Stimulated activated CD4-positive, alpha-beta T cell treated with anti-CD3 and anti-CD28 coated beads, TNF-alpha, amount 100 ng/mL, for 1 hour (primary cell): Measurements from ENCODE around the gene CAPNS2.
"Not testable (repeated sequence)": the region's sequence is repeated elsewhere in the genome, so short reads cannot be mapped to it uniquely, and the experiment has no call there.

Experiments
- DNase-seq, 3 donors: peaks; one replicate each; pipeline ENCODE4 v3.0.0-alpha.2; 2020; ENCODE audit warnings: low read depth in 3 of 3, low spot score in 1 of 3

Gene CAPNS2

GRCh38 chr16:55567382-55567781, 898 bp downstream of the CAPNS2 start:
- no peak for DNase-seq

DNA sequence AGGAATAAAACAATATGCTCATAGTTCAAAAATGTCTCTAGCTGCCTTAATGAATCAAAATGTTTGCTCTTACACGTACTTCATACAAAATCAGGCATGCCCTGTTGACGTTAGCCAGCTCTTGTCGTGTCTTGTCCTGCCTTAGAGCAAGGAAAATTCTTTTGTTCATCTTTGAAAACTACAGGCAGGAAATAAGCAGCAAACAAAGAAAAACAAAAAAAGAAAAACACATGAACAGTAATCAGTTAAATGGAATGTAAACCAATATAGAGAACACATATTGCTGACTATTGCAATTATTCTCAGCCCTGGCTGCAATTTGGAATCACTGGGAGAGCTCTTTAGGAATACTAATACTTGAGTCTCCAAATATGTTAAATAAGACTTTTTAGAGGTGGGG, 1.7 kb downstream of the CAPNS2 start:
- DNase-seq = no peak

DNA sequence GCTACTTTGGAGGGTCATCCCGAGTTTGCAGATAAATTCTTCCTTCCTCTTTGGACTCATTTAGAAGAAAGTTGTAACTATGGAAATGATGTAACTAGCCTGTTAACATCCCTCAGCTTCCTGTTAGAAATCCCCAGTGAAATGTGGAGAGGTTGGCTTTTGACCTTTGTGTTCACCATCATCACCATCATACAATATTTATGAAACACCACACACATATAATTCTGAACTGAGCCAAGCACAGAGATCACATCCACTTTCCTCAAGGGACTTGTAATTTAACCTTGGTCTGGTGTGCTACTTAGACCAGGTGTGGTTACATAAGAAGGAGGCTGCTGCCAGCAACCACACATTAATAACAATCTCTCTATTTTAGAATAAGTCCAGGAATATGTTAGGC, 2.5 kb downstream of the CAPNS2 start:
- no peak for DNase-seq

- DNase-seq = no peak
Observed at GRCh38 chr16:55570159-55570558, 3.7 kb downstream of the CAPNS2 start.

- no peak for DNase-seq
Observed at GRCh38 chr16:55571191-55571897, 4.9 kb downstream of the CAPNS2 start.

DNA sequence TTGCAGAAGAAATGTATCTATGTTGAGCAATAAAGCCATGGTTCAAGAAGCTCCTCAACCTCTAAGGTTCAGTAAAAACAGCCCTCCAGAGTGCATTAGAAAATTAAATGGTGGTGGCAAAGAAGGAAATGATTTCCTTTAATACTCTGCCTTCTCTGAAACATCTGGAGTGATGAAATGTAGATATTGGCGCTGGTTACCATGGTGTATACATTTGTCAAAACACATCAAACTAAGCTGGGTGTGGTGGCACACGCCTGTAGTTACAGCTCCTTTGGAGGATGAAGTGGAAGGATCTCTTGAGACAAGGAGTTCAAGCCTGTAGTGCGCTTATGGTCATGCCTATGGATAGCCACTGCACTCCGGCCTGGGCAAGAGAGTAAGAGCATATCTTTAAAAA, 6.0 kb downstream of the CAPNS2 start:
- DNase-seq = no peak

DNA sequence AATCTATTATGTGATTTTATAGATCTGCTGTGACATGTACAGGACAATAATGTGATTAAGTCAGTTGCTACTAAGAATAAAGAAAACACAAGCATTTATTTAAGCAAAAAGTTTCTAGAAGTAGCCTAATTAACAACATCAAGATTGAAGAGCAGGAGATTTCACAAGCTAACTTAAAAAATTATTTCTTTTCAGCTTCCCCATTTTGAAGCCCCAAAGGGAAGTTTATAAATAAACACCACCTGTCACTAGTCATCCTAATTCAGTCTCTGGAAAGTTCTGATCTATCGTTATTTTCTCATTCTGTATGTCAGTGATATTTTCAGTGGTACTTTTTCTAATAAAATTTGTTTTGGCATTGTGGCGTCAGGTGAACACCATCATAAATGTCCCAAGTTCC, 8.3 kb downstream of the CAPNS2 start:
- DNase-seq = no peak

GRCh38 chr16:55575496-55575895, 9.0 kb downstream of the CAPNS2 start:
- DNase-seq = no peak

GRCh38 chr16:55576384-55576783, 9.9 kb downstream of the CAPNS2 start:
- no peak for DNase-seq

GRCh38 chr16:55577887-55578286, 11.4 kb downstream of the CAPNS2 start:
- no peak for DNase-seq

DNA sequence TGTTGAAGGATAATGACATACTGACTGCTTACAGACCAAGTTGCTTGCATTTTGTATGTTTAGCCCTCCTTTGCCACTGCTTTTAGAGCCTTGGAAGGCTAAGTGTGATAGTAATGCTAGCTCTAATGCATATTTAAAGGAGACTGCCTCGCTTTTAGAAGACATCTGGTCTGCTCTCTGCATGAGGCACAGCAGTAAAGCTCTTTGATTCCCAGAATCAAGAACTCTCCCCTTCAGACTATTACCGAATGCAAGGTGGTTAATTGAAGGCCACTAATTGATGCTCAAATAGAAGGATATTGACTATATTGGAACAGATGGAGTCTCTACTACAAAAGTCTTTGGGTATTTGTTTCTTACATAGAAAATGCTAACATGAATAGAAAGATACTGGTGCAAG, 19.1 kb downstream of the CAPNS2 start:
- no peak for DNase-seq

- DNase-seq = no peak
Observed at GRCh38 chr16:55588799-55589198, 22.3 kb downstream of the CAPNS2 start.

DNA sequence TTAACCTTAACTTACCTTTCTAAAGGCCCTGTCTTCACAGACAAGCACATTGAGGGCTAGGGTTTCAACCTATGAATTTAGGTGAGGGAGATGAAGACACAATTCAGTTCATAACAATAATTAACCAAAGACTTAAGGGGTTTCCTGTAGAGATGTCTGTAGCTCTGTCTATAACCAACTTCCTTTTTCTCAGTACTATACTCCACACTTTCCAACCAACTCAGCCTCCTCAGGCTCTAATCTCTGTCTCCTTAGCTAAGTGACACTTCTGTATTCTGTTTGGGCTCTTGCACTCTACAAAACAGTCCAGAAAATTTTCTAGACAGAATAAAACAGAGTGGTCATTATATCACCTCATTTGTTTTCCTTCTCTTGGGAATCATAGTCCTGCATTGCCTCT, 25.8 kb downstream of the CAPNS2 start:
- DNase-seq = no peak

- no peak for DNase-seq
Observed at GRCh38 chr16:55597928-55598327, 31.4 kb downstream of the CAPNS2 start.

- no peak for DNase-seq
Observed at GRCh38 chr16:55605754-55606336, 39.4 kb downstream of the CAPNS2 start.

- no peak for DNase-seq
Observed at GRCh38 chr16:55613613-55614335, 47.3 kb downstream of the CAPNS2 start.

- no peak for DNase-seq
Observed at GRCh38 chr16:55615071-55615470, 48.6 kb downstream of the CAPNS2 start.

GRCh38 chr16:55615670-55616069, 49.2 kb downstream of the CAPNS2 start:
- DNase-seq = not testable (repeated sequence)
